ENCODE data around the gene SS18. TPM values are rescaled to one million over a fixed set of nuclear protein-coding genes. Genes with fewer than 3 reads are reported as not detected.

SS18 gene
- total RNA-seq, 1 experiment from 2014 or later = 52.2 TPM

DNA sequence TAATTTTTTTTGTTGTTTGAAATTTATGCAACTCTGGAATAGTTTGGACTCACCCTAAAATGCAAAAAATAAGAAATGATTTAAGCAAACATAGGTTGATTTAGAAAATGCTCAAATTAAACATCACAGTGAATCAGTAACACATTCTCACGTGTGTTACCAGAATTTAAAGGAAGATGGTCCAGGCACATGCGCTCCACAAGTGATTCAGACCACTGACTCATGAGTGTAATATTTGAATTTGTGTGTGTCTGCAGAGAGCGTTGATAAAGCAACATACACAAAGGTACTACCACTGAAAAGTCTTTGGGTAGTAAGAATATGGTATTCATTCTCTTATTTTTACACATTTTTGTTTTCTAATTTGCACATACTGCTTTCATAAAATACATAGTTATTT, 7.9 kb downstream of the SS18 start:
- H3K27ac ChIP-seq = no peak overlapping the region
- TF ChIP-seq EZH2 (IDR thresholded peaks at IDR 0.05; ENCODE audit: low read depth) = no peak
- TF ChIP-seq, protein P1, sequence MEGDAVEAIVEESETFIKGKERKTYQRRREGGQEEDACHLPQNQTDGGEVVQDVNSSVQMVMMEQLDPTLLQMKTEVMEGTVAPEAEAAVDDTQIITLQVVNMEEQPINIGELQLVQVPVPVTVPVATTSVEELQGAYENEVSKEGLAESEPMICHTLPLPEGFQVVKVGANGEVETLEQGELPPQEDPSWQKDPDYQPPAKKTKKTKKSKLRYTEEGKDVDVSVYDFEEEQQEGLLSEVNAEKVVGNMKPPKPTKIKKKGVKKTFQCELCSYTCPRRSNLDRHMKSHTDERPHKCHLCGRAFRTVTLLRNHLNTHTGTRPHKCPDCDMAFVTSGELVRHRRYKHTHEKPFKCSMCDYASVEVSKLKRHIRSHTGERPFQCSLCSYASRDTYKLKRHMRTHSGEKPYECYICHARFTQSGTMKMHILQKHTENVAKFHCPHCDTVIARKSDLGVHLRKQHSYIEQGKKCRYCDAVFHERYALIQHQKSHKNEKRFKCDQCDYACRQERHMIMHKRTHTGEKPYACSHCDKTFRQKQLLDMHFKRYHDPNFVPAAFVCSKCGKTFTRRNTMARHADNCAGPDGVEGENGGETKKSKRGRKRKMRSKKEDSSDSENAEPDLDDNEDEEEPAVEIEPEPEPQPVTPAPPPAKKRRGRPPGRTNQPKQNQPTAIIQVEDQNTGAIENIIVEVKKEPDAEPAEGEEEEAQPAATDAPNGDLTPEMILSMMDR (conservative IDR thresholded peaks at IDR 0.05) = no peak
- no TSS peak for BruUV-seq (replicated peaks)
- H3K9me2 ChIP-seq (ENCODE audit: insufficient read depth) = no peaks in the 10 kb centered on the region
- H3K9me3 ChIP-seq (ENCODE audit: insufficient read depth, low read depth) = no peaks in the 10 kb centered on the region
- no peaks in the 10 kb centered on the region for H3F3A ChIP-seq (ENCODE audit: insufficient read depth, low read depth)
- no peaks in the 10 kb centered on the region for H3K4me1 ChIP-seq (replicated peaks; ENCODE audit: insufficient read depth)
- H2AFZ ChIP-seq = no peak overlapping the region
- CTCF ChIA-PET = no interaction called here
- no peak overlapping the region for H3K4me3 ChIP-seq
- no peaks in the 10 kb centered on the region for H3K27me3 ChIP-seq (ENCODE audit: insufficient read depth, low read depth)
- H3K79me2 ChIP-seq (ENCODE audit: low read depth) = peaks cover 19% of the 10 kb centered on the region
- no peak for DNase-seq
- intact Hi-C loops (cut with micrococcal nuclease; ENCODE audit: unreplicated experiment) = no loop called here
- H4K20me1 ChIP-seq (ENCODE audit: insufficient read depth) = peaks cover 7% of the 10 kb centered on the region; the same call in 1 of the 2 replicates
- no peak overlapping the region for H3K4me2 ChIP-seq
- POLR2A ChIA-PET (ENCODE audit: unreplicated experiment) = no interaction called here
- H3K36me3 ChIP-seq (ENCODE audit: low read depth) = peaks cover 4% of the 10 kb centered on the region; the same call in 1 of the 2 replicates

DNA sequence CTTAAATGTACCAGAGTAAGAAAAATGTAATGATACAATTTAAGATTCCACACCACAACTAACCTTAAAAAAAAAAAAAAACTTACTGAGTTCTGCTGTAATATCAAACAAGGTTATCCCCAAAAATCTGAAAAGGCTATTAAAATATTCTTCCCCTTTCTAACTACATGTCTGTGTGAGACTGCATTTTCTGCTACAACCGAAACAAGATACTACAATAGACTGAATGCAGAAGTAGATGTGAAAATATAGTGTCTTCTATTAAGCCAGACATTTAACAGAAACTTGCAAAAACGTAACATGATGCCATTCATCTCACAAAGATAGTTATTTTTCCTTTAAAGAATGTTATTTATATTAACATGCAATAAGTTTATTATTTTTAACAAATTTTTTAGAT, 16.2 kb downstream of the SS18 start:
- no peaks in the 10 kb centered on the region for H3K9me3 ChIP-seq (ENCODE audit: insufficient read depth, low read depth)
- TF ChIP-seq, protein P1 (conservative IDR thresholded peaks at IDR 0.05) = no peak
- TF ChIP-seq EZH2 (IDR thresholded peaks at IDR 0.05; ENCODE audit: low read depth) = no peak
- DNase-seq = no peak
- no peaks in the 10 kb centered on the region for H4K20me1 ChIP-seq (ENCODE audit: insufficient read depth)
- intact Hi-C loops (cut with micrococcal nuclease; ENCODE audit: unreplicated experiment) = loop anchor here (10.0 kb wide), 1 partner anchor 49 kb away; no protein-coding TSS in a partner anchor
- 0 out of 2 replicates have a peak, but pooled peaks cover 2% of the 10 kb centered on the region for H3K79me2 ChIP-seq (ENCODE audit: low read depth)
- peaks cover 6% of the 10 kb centered on the region for H3K36me3 ChIP-seq (ENCODE audit: low read depth)
- no peak overlapping the region for H2AFZ ChIP-seq
- H3K27me3 ChIP-seq (ENCODE audit: insufficient read depth, low read depth) = no peaks in the 10 kb centered on the region
- ChIA-PET CTCF (no interaction called here), POLR2A (ENCODE audit: unreplicated experiment) (no interaction called here)
- no peaks in the 10 kb centered on the region for H3F3A ChIP-seq (ENCODE audit: insufficient read depth, low read depth)
- no peaks in the 10 kb centered on the region for H3K4me1 ChIP-seq (replicated peaks; ENCODE audit: insufficient read depth)
- BruUV-seq (replicated peaks) = no TSS peak
- no peak overlapping the region for H3K27ac ChIP-seq
- no peak overlapping the region for H3K4me2 ChIP-seq
- H3K4me3 ChIP-seq = no peak overlapping the region
- no peaks in the 10 kb centered on the region for H3K9me2 ChIP-seq (ENCODE audit: insufficient read depth)

DNA sequence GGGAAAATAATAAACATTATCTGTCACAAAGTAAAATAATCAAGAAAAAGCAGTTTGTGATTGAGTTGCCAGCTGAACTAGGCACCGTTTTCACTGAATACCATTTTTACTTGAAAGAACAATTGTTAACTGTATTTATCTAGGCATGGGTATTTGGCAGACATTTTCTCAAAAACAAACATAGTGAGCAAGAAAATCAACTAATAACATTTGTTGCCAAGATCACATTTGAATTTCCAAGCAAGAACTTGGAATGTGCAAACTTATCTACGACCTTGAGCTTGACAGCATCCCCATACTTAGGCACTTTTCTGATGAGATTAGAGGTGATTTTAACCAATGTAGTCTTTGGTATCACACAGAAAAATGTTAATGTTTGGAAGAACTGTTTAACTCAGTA, 16.7 kb downstream of the SS18 start:
- intact Hi-C loops (cut with micrococcal nuclease; ENCODE audit: unreplicated experiment) = loop anchor here (10.0 kb wide), 1 partner anchor 49 kb away; no protein-coding TSS in a partner anchor
- Histone ChIP-seq H2AFZ (no peak overlapping the region), H3K9me3 (ENCODE audit: insufficient read depth, low read depth) (no peaks in the 10 kb centered on the region), H3K4me2 (no peak overlapping the region), H3K79me2 (ENCODE audit: low read depth) (0 out of 2 replicates have a peak, but pooled peaks cover 2% of the 10 kb centered on the region), H3K4me1 (replicated peaks; ENCODE audit: insufficient read depth) (no peaks in the 10 kb centered on the region), H3K4me3 (no peak overlapping the region), H3K36me3 (ENCODE audit: low read depth) (peaks cover 6% of the 10 kb centered on the region), H3F3A (ENCODE audit: insufficient read depth, low read depth) (no peaks in the 10 kb centered on the region), H3K9me2 (ENCODE audit: insufficient read depth) (no peaks in the 10 kb centered on the region), H3K27me3 (ENCODE audit: insufficient read depth, low read depth) (no peaks in the 10 kb centered on the region), H3K27ac (no peak overlapping the region), H4K20me1 (ENCODE audit: insufficient read depth) (no peaks in the 10 kb centered on the region)
- no TSS peak for BruUV-seq (replicated peaks)
- ChIA-PET CTCF (no interaction called here), POLR2A (ENCODE audit: unreplicated experiment) (no interaction called here)
- DNase-seq = no peak
- TF ChIP-seq EZH2 (IDR thresholded peaks at IDR 0.05; ENCODE audit: low read depth) = no peak

DNA sequence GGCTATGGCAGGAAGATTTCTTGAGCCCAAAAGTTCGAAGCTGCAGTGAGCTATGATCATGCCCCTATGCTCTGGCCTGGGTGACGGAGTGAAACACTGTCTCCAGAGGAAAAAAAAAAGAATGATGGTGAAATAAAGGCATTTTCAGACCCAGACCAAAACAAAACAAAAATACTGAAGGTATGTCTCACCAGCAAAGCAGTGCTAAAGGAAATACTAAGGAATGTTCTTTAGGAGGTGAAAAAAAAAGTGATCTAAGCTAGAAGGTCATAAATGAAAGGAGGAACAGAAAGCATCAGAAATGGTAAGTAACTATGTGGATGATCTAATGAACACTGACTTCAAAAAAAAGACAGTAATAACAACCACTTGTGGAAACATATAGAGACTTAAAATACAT, 18.7 kb downstream of the SS18 start:
- TF ChIP-seq, protein P1 (conservative IDR thresholded peaks at IDR 0.05) = no peak
- BruUV-seq (replicated peaks) = no TSS peak
- no peak overlapping the region for H3K4me2 ChIP-seq
- H3F3A ChIP-seq (ENCODE audit: insufficient read depth, low read depth) = no peaks in the 10 kb centered on the region
- DNase-seq = no peak
- ChIA-PET CTCF (no interaction called here), POLR2A (ENCODE audit: unreplicated experiment) (no interaction called here)
- H3K4me1 ChIP-seq (replicated peaks; ENCODE audit: insufficient read depth) = no peaks in the 10 kb centered on the region
- H2AFZ ChIP-seq = no peak overlapping the region
- H3K9me2 ChIP-seq (ENCODE audit: insufficient read depth) = no peaks in the 10 kb centered on the region
- H3K36me3 ChIP-seq (ENCODE audit: low read depth) = peaks cover 6% of the 10 kb centered on the region
- no peak overlapping the region for H3K27ac ChIP-seq
- no peaks in the 10 kb centered on the region for H4K20me1 ChIP-seq (ENCODE audit: insufficient read depth)
- H3K9me3 ChIP-seq (ENCODE audit: insufficient read depth, low read depth) = no peaks in the 10 kb centered on the region
- H3K27me3 ChIP-seq (ENCODE audit: insufficient read depth, low read depth) = no peaks in the 10 kb centered on the region
- 0 out of 2 replicates have a peak, but pooled peaks cover 2% of the 10 kb centered on the region for H3K79me2 ChIP-seq (ENCODE audit: low read depth)
- no peak overlapping the region for H3K4me3 ChIP-seq
- intact Hi-C loops (cut with micrococcal nuclease; ENCODE audit: unreplicated experiment) = loop anchor here (10.0 kb wide), 1 partner anchor 47 kb away; no protein-coding TSS in a partner anchor

All from PC-9 (cell line).